Naive thymus-derived CD8-positive, alpha-beta T cell (primary cell): ENCODE results near the gene ZNF281. TPM values are rescaled to one million over a fixed set of nuclear protein-coding genes. Genes with fewer than 3 reads are reported as not detected.

Experiments
- ATAC-seq, 2 donors: fragments of 150-1000 bp; cut with Tn5 transposase in 1 of 2; sonication (Bioruptor Pico), chemical (Tn5 transposase) in 1 of 2; 1 replicate in 1 of 2; 2 replicates in 1 of 2; pipeline ENCODE4 v1.10.0; 2021; ENCODE audit warnings: mild to moderate bottlenecking in 2 of 2, moderate library complexity in 2 of 2
- POLR2A ChIA-PET: fragments of 350-600 bp; sonication (Branson Sonifier 250); formaldehyde crosslinking; loops from one replicate; lab custom pipeline; 2021; ENCODE audit warnings: antibody characterized with exemption; lab: Charles Lee
- DNase-seq, 10 donors: peaks; one replicate each; pipeline versions ENCODE4 v3.0.0 to v3.0.0-alpha.2; 2020 to 2022
- H3K27ac Mint-ChIP-seq, 10 donors: one replicate each; pipeline ENCODE4 v1.8.0; 2020 to 2022; ENCODE audit warnings: mild to moderate bottlenecking in 10 of 10, mixed read lengths in 10 of 10, moderate library complexity in 4 of 10, inconsistent platforms in 1 of 10
- H3K27me3 Mint-ChIP-seq, 5 donors: one replicate each; pipeline ENCODE4 v1.8.0; 2021 to 2022; ENCODE audit warnings: mixed read lengths in 5 of 5
- H3K36me3 Mint-ChIP-seq, 3 donors: one replicate each; pipeline ENCODE4 v1.8.0; 2020 to 2022; ENCODE audit warnings: mixed read lengths in 3 of 3, mild to moderate bottlenecking in 2 of 3, inconsistent platforms in 1 of 3
- H3K4me1 Mint-ChIP-seq, 4 donors: one replicate each; pipeline ENCODE4 v1.8.0; 2021 to 2022; ENCODE audit warnings: mixed read lengths in 4 of 4
- H3K4me3 Mint-ChIP-seq, 10 donors: one replicate each; pipeline ENCODE4 v1.8.0; 2020 to 2022; ENCODE audit warnings: mild to moderate bottlenecking in 10 of 10, mixed read lengths in 10 of 10, moderate library complexity in 6 of 10, inconsistent platforms in 1 of 10
- H3K9me3 Mint-ChIP-seq, 9 donors: one replicate each; pipeline ENCODE4 v1.8.0; 2020 to 2022; ENCODE audit warnings: mixed read lengths in 9 of 9, mild to moderate bottlenecking in 3 of 9, inconsistent platforms in 1 of 9, moderate library complexity in 1 of 9
- polyA plus RNA-seq, 3 donors: library from polyadenylated mRNA; unstranded; fragments of 300-500 nt; fragmentation: Illumina TruSeq; gene quantifications; one replicate each; pipeline ENCODE4 v1.2.3, GENCODE V29; 2021
- total RNA-seq, 8 experiments: library from RNA in 2 of 8; stranded (reverse) in 2 of 8; gene quantifications; one replicate each; pipeline ENCODE4 v1.2.3 and lab custom pipeline; 2021 to 2026

ZNF281 gene
- total RNA-seq (10 to 100 TPM; 24.7 to 25.9 TPM), polyA plus RNA-seq (10 to 100 TPM; 27.7 to 38.4 (median 28.5) TPM), total RNA-seq (lab: John Stamatoyannopoulos, UW) (53.9 to 92.9 (median 72.3) reads per million in 6 experiments)

- Mint-ChIP-seq H3K27ac (peak within 1 kb of the TSS; percentile 92 to 99 (median 96)), H3K36me3 (peaks cover 8 to 35% (median 25%) of the 10 kb centered on the region in 3 donors), H3K4me1 (peaks cover 34 to 58% (median 52%) of the 10 kb centered on the region in 4 donors), H3K9me3 (peaks cover 0 to 10% (median 0%) of the 10 kb centered on the region in 9 donors), H3K4me3 (peak within 1 kb of the TSS; percentile 89 to 99 (median 96)), H3K27me3 (no peaks in the 10 kb centered on the region)
- POLR2A ChIA-PET: interaction anchor here (1.0 to 1.5 kb wide), 2 partner anchors 41 to 381 kb away, joined by 3 read pairs; no protein-coding TSS in a partner anchor
- ATAC-seq: peak; percentile 91 to 92
- peak; percentile 90 to 98 (median 96) for DNase-seq
These were observed at the start of gene ZNF281 for GRCh38 chr1:200409761-200410565. ZNF281 (minus strand) TSS chr1:200410036; CDS start chr1:200409705, 331 bp downstream.

GRCh38 chr1:200458780-200459179, 48.9 kb upstream of the ZNF281 start:
- H3K27ac Mint-ChIP-seq: no peak overlapping the region
- no peak for ATAC-seq
- DNase-seq: no peak
- H3K27me3 Mint-ChIP-seq: peaks cover 0 to 4% (median 0%) of the 10 kb centered on the region in 5 donors
- H3K4me1 Mint-ChIP-seq: no peaks in the 10 kb centered on the region
- H3K4me3 Mint-ChIP-seq: no peak overlapping the region
- no peaks in the 10 kb centered on the region for H3K9me3 Mint-ChIP-seq
- POLR2A ChIA-PET: no interaction called here
- no peaks in the 10 kb centered on the region for H3K36me3 Mint-ChIP-seq

- H3K27me3 Mint-ChIP-seq: peaks cover 0 to 2% (median 0%) of the 10 kb centered on the region in 5 donors
- no peak for ATAC-seq
- no peaks in the 10 kb centered on the region for H3K4me1 Mint-ChIP-seq
- POLR2A ChIA-PET: no interaction called here
- no peaks in the 10 kb centered on the region for H3K36me3 Mint-ChIP-seq
- DNase-seq: no peak
- H3K4me3 Mint-ChIP-seq: no peak overlapping the region
- H3K9me3 Mint-ChIP-seq: no peaks in the 10 kb centered on the region
- H3K27ac Mint-ChIP-seq: no peak overlapping the region
These were observed 48.0 kb upstream of the ZNF281 start for GRCh38 chr1:200457810-200458209.

- no peak overlapping the region for H3K4me3 Mint-ChIP-seq
- H3K9me3 Mint-ChIP-seq: no peaks in the 10 kb centered on the region
- no peak for DNase-seq
- POLR2A ChIA-PET: interaction anchor here (0.5 kb wide), 1 partner anchor 33 kb away, joined by 4 read pairs; no protein-coding TSS in a partner anchor
- H3K4me1 Mint-ChIP-seq: no peaks in the 10 kb centered on the region
- no peak for ATAC-seq
- H3K36me3 Mint-ChIP-seq: no peaks in the 10 kb centered on the region
- H3K27ac Mint-ChIP-seq: no peak overlapping the region
- H3K27me3 Mint-ChIP-seq: peaks cover 0 to 2% (median 0%) of the 10 kb centered on the region in 5 donors
These were observed 44.6 kb upstream of the ZNF281 start for GRCh38 chr1:200454425-200454824.

GRCh38 chr1:200453553-200453905, 43.7 kb upstream of the ZNF281 start:
- POLR2A ChIA-PET: no interaction called here
- ATAC-seq: no peak
- Mint-ChIP-seq H3K4me3 (no peak overlapping the region), H3K36me3 (no peaks in the 10 kb centered on the region), H3K27ac (no peak overlapping the region), H3K4me1 (no peaks in the 10 kb centered on the region), H3K27me3 (peaks cover 0 to 2% (median 0%) of the 10 kb centered on the region in 5 donors), H3K9me3 (no peaks in the 10 kb centered on the region)
- DNase-seq: no peak

GRCh38 chr1:200452850-200453552, 43.2 kb upstream of the ZNF281 start:
- no peaks in the 10 kb centered on the region for H3K9me3 Mint-ChIP-seq
- ATAC-seq (no peak), DNase-seq (no peak)
- H3K4me3 Mint-ChIP-seq: no peak overlapping the region
- POLR2A ChIA-PET: no interaction called here
- peaks cover 0 to 1% (median 0%) of the 10 kb centered on the region in 5 donors for H3K27me3 Mint-ChIP-seq
- H3K27ac Mint-ChIP-seq: no peak overlapping the region
- no peaks in the 10 kb centered on the region for H3K4me1 Mint-ChIP-seq
- H3K36me3 Mint-ChIP-seq: no peaks in the 10 kb centered on the region

GRCh38 chr1:200448034-200448762, 38.4 kb upstream of the ZNF281 start:
- POLR2A ChIA-PET: no interaction called here
- no peaks in the 10 kb centered on the region for H3K4me1 Mint-ChIP-seq
- no peaks in the 10 kb centered on the region for H3K27me3 Mint-ChIP-seq
- H3K4me3 Mint-ChIP-seq: no peak overlapping the region
- H3K9me3 Mint-ChIP-seq: no peaks in the 10 kb centered on the region
- ATAC-seq (no peak), DNase-seq (no peak)
- H3K36me3 Mint-ChIP-seq: no peaks in the 10 kb centered on the region
- H3K27ac Mint-ChIP-seq: no peak overlapping the region

- no peak overlapping the region for H3K27ac Mint-ChIP-seq
- ATAC-seq (no peak), DNase-seq (no peak)
- H3K4me1 Mint-ChIP-seq: no peaks in the 10 kb centered on the region
- H3K4me3 Mint-ChIP-seq: no peak overlapping the region
- POLR2A ChIA-PET: no interaction called here
- no peaks in the 10 kb centered on the region for H3K36me3 Mint-ChIP-seq
- H3K27me3 Mint-ChIP-seq: no peaks in the 10 kb centered on the region
- H3K9me3 Mint-ChIP-seq: no peaks in the 10 kb centered on the region
These were observed 35.4 kb upstream of the ZNF281 start for GRCh38 chr1:200445213-200445612.

GRCh38 chr1:200444478-200444877, 34.6 kb upstream of the ZNF281 start:
- no peaks in the 10 kb centered on the region for H3K36me3 Mint-ChIP-seq
- no peak overlapping the region for H3K4me3 Mint-ChIP-seq
- no peak for DNase-seq
- POLR2A ChIA-PET: no interaction called here
- no peak for ATAC-seq
- H3K4me1 Mint-ChIP-seq: no peaks in the 10 kb centered on the region
- H3K27ac Mint-ChIP-seq: no peak overlapping the region
- H3K9me3 Mint-ChIP-seq: no peaks in the 10 kb centered on the region
- no peaks in the 10 kb centered on the region for H3K27me3 Mint-ChIP-seq

GRCh38 chr1:200443860-200444259, 34.0 kb upstream of the ZNF281 start:
- H3K36me3 Mint-ChIP-seq: no peaks in the 10 kb centered on the region
- no peaks in the 10 kb centered on the region for H3K27me3 Mint-ChIP-seq
- H3K4me3 Mint-ChIP-seq: no peak overlapping the region
- DNase-seq (no peak), ATAC-seq (no peak)
- H3K27ac Mint-ChIP-seq: no peak overlapping the region
- H3K9me3 Mint-ChIP-seq: no peaks in the 10 kb centered on the region
- POLR2A ChIA-PET: no interaction called here
- no peaks in the 10 kb centered on the region for H3K4me1 Mint-ChIP-seq

- Mint-ChIP-seq H3K36me3 (no peaks in the 10 kb centered on the region), H3K4me3 (no peak overlapping the region), H3K9me3 (no peaks in the 10 kb centered on the region), H3K27me3 (no peaks in the 10 kb centered on the region), H3K4me1 (peaks cover 2 to 4% (median 3%) of the 10 kb centered on the region in 4 donors), H3K27ac (no peak overlapping the region)
- no peak for DNase-seq
- POLR2A ChIA-PET: interaction anchor here (0.6 kb wide), 1 partner anchor 126 kb away, joined by 3 read pairs; no protein-coding TSS in a partner anchor
- ATAC-seq: no peak
These were observed 32.8 kb upstream of the ZNF281 start for GRCh38 chr1:200442537-200443156.

- no peaks in the 10 kb centered on the region for H3K9me3 Mint-ChIP-seq
- no peak for ATAC-seq
- POLR2A ChIA-PET: interaction anchor here (0.6 kb wide), 1 partner anchor 126 kb away, joined by 3 read pairs; no protein-coding TSS in a partner anchor
- DNase-seq: no peak
- H3K27me3 Mint-ChIP-seq: no peaks in the 10 kb centered on the region
- H3K4me3 Mint-ChIP-seq: no peak overlapping the region
- peaks cover 3 to 8% (median 6%) of the 10 kb centered on the region in 4 donors for H3K4me1 Mint-ChIP-seq
- H3K36me3 Mint-ChIP-seq: no peaks in the 10 kb centered on the region
- no peak overlapping the region for H3K27ac Mint-ChIP-seq
These were observed 32.2 kb upstream of the ZNF281 start for GRCh38 chr1:200442023-200442422.
